ENCODE measurements around the gene PGM5.

PGM5 gene

GRCh38 chr9:68500457-68501381, 144.3 kb downstream of the PGM5 start:
- no peak for DNase-seq

DNA sequence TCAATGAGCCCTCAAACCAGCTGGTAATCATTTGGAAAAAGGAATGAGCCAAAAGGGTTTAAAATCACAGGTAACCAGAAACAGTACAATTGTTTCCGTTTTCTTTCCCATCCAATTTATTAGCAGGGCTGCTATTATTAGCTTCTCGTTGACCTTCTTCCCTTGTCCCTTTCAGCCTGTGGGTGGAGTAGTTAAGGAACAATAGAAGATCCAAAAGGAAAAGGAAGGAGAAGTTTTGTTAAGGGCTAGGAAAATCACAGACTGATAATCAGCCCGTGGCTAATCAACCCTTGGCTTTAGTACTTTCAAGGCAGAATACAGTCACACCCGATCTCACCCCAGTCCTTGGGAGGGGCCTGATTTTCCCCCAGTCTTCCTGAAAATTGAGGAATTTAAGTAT, 145.9 kb downstream of the PGM5 start:
- DNase-seq, result no peak

DNA sequence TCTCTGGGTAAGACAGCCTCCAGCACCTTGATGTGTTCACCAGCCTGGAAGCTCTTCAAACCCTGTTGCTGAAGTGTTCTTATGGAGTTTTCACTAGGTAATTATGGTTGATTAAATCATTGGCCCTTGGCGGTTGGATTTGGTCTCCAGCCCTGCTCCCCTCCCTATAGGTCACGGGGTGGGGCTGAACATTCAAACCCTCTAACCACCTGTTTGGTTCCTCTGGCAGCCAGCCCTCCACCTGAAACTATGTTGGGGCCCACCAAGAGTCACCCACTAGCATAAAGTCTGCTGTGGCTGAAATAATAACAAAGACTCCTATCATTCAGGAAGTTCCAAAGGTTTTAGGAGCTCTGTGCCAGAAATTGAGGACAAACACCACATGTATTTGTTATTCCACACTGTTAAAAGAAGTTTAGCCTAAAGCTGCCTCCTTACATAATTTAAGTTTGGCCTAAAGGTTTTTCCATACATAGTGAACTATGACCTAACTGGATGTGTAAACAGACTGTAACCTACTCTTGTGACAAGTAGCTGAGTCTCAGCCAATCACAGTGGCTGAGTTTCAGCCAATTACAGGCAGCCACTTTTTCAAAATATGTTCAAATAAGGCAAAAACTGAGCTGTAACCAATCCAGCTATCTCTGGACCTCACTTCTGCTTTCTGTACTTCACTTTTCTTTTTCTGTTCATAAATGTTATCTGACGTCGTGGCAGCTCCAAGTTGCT, 149.4 kb downstream of the PGM5 start:
- no peak for DNase-seq

- DNase-seq, result no peak
Observed at GRCh38 chr9:68506551-68506950, 150.1 kb downstream of the PGM5 start.

- peak; percentile 29 for DNase-seq
Observed at GRCh38 chr9:68507130-68507805, 150.9 kb downstream of the PGM5 start.

DNA sequence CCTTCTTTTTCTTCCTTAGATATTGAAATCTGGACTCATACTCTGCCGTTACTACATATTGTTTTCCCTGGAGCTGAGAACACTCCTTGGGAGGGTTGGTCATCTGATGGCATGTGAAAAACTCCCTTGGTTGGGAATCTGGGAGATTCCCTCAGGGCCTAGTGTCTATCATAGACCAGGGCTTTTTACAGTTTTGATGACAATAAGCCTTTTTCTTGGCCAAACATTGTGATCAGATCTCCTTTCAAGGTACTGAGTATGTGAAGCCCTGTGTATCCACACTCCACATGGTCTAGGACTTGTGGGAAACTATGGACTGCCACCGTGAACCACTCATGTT, 151.4 kb downstream of the PGM5 start:
- no peak for DNase-seq

DNA sequence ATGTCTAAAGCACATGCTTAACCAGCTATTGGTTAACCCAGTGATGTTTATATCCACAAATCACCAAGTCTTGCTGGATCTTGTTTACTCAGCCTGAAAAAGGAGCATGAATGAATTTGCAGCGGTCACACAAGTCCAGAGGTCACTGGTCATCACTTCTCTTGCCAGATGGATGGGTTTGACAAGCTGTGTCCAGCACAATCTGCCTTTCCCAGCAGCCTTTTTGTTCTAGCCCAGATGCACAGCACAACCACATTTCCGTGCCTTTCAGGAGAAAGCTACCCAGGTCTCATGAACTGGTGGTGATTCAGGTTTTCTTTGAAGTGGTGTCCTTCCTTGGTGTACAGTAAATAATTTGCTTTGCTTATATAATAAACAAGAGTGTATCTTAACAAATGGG, 152.1 kb downstream of the PGM5 start:
- no peak for DNase-seq

- no peak for DNase-seq
Observed at GRCh38 chr9:68509689-68510088, 153.3 kb downstream of the PGM5 start.

GRCh38 chr9:68513385-68513784, 157.0 kb downstream of the PGM5 start:
- DNase-seq, result no peak

GRCh38 chr9:68513981-68514380, 157.6 kb downstream of the PGM5 start:
- no peak for DNase-seq

DNA sequence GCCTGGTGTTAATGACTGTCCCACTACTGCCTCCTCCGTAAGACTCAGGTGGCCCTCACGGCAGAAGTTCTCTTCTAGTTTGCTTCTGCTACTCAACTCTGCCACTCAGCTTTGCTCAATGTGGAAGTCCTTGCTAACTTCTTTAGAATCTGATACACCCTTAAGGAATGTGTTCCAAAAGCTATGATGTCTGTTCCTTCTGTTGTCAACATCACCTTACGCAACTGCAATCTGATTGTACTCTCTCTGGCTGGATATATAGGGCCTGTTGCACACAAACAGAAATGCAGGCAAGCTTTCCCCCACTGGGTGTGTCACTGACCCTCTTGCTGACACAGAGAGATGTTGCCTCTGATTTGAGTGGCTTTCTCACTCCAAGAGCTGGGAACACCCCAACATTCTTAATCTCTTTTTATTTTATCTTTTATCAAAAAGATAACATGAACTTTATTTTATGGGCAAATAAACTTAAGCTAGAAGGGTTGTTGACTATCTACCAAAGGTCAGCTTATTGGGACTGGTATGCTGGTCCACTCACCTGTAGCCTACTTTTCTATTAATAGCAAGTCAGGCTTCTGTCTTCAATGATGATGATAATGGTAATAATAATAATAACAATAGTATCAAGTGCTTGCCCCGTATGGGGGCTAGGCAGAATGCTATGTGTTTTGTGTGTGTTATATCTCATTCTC, 159.1 kb downstream of the PGM5 start:
- no peak for DNase-seq

DNA sequence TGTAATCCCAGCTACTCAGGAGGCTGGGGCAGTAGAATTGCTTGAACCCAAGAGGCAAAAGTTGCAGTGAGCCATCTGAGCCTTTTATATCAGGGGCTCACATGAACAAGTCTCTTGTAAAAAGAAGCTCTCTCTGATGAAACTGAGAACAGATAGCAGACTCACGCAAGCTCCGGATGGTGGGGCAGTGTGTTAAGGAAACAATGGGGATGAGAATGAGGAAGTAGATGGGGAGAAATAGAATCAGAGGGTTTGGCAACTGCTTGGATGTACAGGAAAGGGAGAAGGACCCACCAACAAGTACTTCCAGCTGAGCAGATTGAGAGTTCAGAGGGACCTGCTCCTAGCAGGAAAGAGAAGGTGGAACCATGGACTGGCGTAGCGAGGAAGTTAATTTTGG, 165.7 kb downstream of the PGM5 start:
- peak; percentile 13 for DNase-seq

GRCh38 chr9:68522954-68523353, 166.5 kb downstream of the PGM5 start:
- no peak for DNase-seq

- no peak for DNase-seq
Observed at GRCh38 chr9:68523367-68523936, 167.0 kb downstream of the PGM5 start.

DNA sequence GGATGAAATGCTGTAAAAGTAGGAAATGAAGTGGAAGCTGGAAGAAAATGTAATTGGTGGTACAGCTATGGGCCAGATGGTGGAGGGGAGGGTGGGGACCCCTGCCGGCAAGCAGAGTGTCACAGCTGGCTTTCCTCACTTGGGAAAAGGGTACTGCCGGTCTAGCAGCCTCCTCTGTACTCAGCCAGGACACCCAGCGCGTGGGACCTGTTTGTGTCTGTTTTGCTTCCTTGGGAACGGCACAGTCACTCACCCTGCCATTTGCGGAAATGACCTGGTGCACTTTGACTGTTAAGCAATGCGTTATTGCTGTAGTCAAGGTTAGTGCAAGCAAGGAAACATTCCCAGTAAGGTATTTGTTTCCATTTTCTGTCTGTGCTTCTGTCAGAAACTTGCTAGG, 174.2 kb downstream of the PGM5 start:
- DNase-seq, result no peak

DNA sequence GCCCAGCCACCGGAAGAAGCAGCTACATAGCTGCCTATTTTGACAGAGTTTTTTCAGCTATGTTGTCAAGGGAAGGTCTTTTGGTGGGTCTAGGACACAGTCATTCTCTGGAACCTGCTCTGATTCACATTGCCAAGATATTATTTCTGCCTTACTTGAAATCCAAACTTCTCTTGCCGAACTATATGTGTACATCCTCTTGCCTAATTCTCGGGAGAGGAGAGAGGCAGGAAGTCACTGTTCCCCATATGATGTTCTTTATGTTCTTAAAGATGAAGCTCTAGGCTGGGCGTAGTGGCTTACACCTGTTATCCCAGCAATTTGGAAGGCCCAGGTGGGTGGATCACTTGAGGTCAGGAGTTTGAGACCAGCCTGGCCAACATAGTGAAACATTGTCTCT, 175.7 kb downstream of the PGM5 start:
- DNase-seq, result no peak

DNA sequence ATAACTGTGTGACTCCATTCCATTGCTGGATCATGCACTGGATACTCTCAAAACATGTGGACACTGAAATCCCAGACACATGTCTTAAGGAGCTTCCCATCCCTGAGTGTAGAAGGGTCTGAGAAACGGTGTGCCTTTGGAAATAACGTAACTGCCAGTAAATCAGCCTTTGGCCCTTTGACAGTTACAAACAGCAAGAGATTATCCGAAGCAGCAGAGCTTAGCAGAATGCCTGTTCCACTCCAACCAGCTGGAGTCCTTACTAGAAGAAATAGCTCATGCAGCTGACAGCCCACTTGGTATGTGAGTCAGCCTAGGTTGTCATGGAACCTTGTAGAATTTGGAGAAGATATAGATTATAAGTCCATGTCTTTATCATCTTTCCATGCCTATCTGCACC, 177.3 kb downstream of the PGM5 start:
- no peak for DNase-seq

DNA sequence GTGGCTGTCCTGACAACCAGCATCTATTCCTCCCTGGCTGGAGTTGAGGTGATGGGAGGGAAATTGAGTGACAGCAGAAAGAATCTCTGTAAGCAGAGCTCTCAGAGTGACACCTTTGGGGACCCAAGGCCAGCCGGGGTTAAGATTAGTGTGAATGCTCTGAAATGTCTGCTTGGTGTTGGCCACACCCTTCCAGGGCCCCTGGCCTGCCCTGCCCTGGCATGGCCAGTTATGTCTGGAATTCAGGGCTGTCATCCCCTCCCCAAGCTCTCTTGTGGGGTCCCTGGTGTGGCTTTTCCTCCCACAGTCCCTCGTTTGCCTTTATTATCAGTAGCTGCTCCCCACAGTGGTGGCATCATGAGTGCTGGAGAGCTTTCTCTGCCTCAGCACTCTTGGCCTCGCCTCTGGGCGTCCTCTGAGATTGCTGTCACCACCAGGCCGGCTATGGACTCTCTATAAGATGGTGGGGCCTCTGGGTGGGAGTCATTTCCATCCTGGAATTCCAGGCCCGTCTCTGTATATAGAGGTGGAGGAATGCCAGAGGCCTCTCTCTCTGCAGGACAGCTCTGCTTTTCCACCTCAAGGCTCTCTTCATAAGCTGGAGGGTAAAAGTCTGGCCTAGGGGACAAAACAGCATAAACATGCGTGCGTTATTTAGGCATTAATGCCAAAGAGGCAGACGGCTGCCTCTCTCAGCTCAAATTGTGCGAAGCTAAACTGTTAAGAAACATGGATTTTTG, 180.6 kb downstream of the PGM5 start:
- DNase-seq, result no peak

- no peak for DNase-seq
Observed at GRCh38 chr9:68537616-68537880, 181.1 kb downstream of the PGM5 start.

DNA sequence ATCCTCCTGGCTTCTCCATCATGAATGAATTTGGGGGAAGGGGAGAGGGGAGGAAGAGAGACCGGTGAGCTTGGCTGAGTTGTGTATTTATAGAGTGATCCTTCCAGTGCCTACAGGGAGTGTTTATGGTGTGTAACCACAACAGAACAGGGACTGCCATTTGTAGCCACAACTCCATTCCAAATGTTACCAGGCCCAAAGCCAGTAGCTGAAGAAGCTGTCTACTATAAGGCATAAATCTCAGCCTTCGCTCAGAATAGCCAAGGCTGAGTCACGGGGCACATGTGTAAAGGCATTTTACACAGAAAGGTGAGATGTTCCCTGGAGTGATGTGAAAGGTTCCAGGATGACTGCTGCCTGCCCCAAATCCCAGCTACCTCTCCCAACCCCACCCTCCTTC, 181.8 kb downstream of the PGM5 start:
- DNase-seq, result no peak

- no peak for DNase-seq
Observed at GRCh38 chr9:68540712-68541535, 184.5 kb downstream of the PGM5 start, which contains the start of gene TMEM252. TMEM252 (minus strand) TSS chr9:68540883; CDS start chr9:68540814, 69 bp downstream.
